ENCODE results near the gene OLIG1. TPM values are rescaled to one million over a fixed set of nuclear protein-coding genes. Genes with fewer than 3 reads are reported as not detected.

The OLIG1 gene
- total RNA-seq, 1 donor from 2014 or later = not detected

- DNase-seq (ENCODE audit: low spot score) = no peak
Measured at GRCh38 chr21:33063375-33063883, 6.5 kb upstream of the OLIG1 start.

GRCh38 chr21:33063907-33064622 lies 5.9 kb upstream of the OLIG1 start:
- no peak for DNase-seq (ENCODE audit: low spot score)

- no peak for DNase-seq (ENCODE audit: low spot score)
Measured at GRCh38 chr21:33064623-33065390, 5.1 kb upstream of the OLIG1 start.

- DNase-seq (ENCODE audit: low spot score) = no peak
Measured at GRCh38 chr21:33067043-33067442, 2.9 kb upstream of the OLIG1 start.

GRCh38 chr21:33067457-33067856 lies 2.5 kb upstream of the OLIG1 start:
- DNase-seq (ENCODE audit: low spot score) = no peak

- DNase-seq (ENCODE audit: low spot score) = no peak
Measured at GRCh38 chr21:33069243-33069642, 698 bp upstream of the OLIG1 start.

- DNase-seq (ENCODE audit: low spot score) = no peak
Measured at GRCh38 chr21:33069645-33069993, 322 bp upstream of the OLIG1 start.

- DNase-seq (ENCODE audit: low spot score) = no peak
Measured at GRCh38 chr21:33070744-33070997, 730 bp downstream of the OLIG1 start.

GRCh38 chr21:33070998-33071769 lies 1.2 kb downstream of the OLIG1 start:
- DNase-seq (ENCODE audit: low spot score) = no peak

GRCh38 chr21:33071770-33072306 lies 1.9 kb downstream of the OLIG1 start:
- no peak for DNase-seq (ENCODE audit: low spot score)

GRCh38 chr21:33073636-33074035 lies 3.7 kb downstream of the OLIG1 start:
- no peak for DNase-seq (ENCODE audit: low spot score)

GRCh38 chr21:33075128-33075527 lies 5.2 kb downstream of the OLIG1 start:
- no peak for DNase-seq (ENCODE audit: low spot score)

- no peak for DNase-seq (ENCODE audit: low spot score)
Measured at GRCh38 chr21:33075596-33076195, 5.8 kb downstream of the OLIG1 start.

- no peak for DNase-seq (ENCODE audit: low spot score)
Measured at GRCh38 chr21:33076600-33077329, 6.8 kb downstream of the OLIG1 start.

GRCh38 chr21:33078907-33079582 lies 9.1 kb downstream of the OLIG1 start:
- no peak for DNase-seq (ENCODE audit: low spot score)

GRCh38 chr21:33080376-33080775 lies 10.4 kb downstream of the OLIG1 start:
- no peak for DNase-seq (ENCODE audit: low spot score)

- DNase-seq (ENCODE audit: low spot score) = no peak
Measured at GRCh38 chr21:33080776-33081175, 10.8 kb downstream of the OLIG1 start.

GRCh38 chr21:33088384-33088783 lies 18.4 kb downstream of the OLIG1 start:
- no peak for DNase-seq (ENCODE audit: low spot score)

GRCh38 chr21:33089395-33090119 lies 19.6 kb downstream of the OLIG1 start:
- DNase-seq (ENCODE audit: low spot score) = no peak

- no peak for DNase-seq (ENCODE audit: low spot score)
Measured at GRCh38 chr21:33096426-33096825, 26.5 kb downstream of the OLIG1 start.

Data from mucosa of gallbladder (tissue), 1 donor.